Psoas muscle (tissue), 8 donors: ENCODE measurements around the gene TRIM15. TPM values are rescaled to one million over a fixed set of nuclear protein-coding genes. Genes with fewer than 3 reads are reported as not detected.
"Not testable (repeated sequence)": the region's sequence is repeated elsewhere in the genome, so short reads cannot be mapped to it uniquely, and the experiment has no call there.

Source experiments
- ATAC-seq, 4 donors: fragments of 200-7000 bp; cut with Tn5 transposase; one replicate each; pipeline ENCODE4 v1.9.1; 2020; ENCODE audit warnings: moderate library complexity in 3 of 4, mild to moderate bottlenecking in 2 of 4
- DNase-seq, 2 donors: peaks; one replicate each; pipeline ENCODE4 v3.0.0-alpha.2; 2020
- H3K27ac ChIP-seq: fragments of 200-600 bp; one replicate; pipeline ENCODE4 v1.8.0; 2022
- H3K27me3 ChIP-seq, 3 donors: fragments of 200-600 bp in 1 of 3; one replicate each; pipeline versions ENCODE4 v1.6.1 to v1.8.0; 2013 to 2022; ENCODE audit warnings: low read length in 2 of 3, mild to moderate bottlenecking in 2 of 3, moderate library complexity in 1 of 3; ENCODE audit not compliant: insufficient read depth in 3 of 3
- H3K36me3 ChIP-seq, 2 donors: fragments of 200-600 bp in 1 of 2; one replicate each; pipeline versions ENCODE4 v1.6.1 to v1.8.0; 2013 to 2022; ENCODE audit warnings: low read depth in 1 of 2, mild to moderate bottlenecking in 1 of 2, moderate library complexity in 1 of 2; ENCODE audit not compliant: insufficient read depth in 1 of 2
- H3K4me1 ChIP-seq: fragments of 200-600 bp; one replicate; pipeline ENCODE4 v1.8.0; 2022
- H3K4me3 ChIP-seq: fragments of 200-600 bp; one replicate; pipeline ENCODE4 v1.8.0; 2022; ENCODE audit warnings: mild to moderate bottlenecking
- H3K9me3 ChIP-seq: fragments of 200-600 bp; one replicate; pipeline ENCODE4 v1.8.0; 2022
- CTCF ChIP-seq: fragments of 200-600 bp; IDR thresholded peaks from one replicate; pipeline ENCODE4 v1.8.0; 2022; ENCODE audit warnings: antibody characterized with exemption
- WGBS, 3 donors: extraction: QIAGEN DNeasy Blood & Tissue Kit; methylation state at CpG; one replicate each; pipeline versions ENCODE4 v1.1.6 to v1.1.7; 2013; 5-methylcytosine and 5-hydroxymethylcytosine counted together
- intact Hi-C, 2 donors: fragments of 100-400 bp; cut with DNase I; formaldehyde crosslinking; loops; one replicate each; pipeline versions ENCODE4 v1.11.0 to v1.14.2; 2022
- long read RNA-seq, 2 donors: library from polyadenylated mRNA; unstranded; transcript quantifications; one replicate each; pipeline ENCODE4 v2.0.0, GENCODE V29; 2021
- polyA plus RNA-seq, 3 donors: library from polyadenylated mRNA; stranded (reverse); fragments of 200-250 nt; gene quantifications; one replicate each; pipeline ENCODE4 v1.2.3, GENCODE V29; 2013
- total RNA-seq, 4 donors: library from RNA; stranded (reverse); fragmentation: NEBNext Ultra II Directional in 2 of 4; extraction: Animal tissue kit (Norgen Biotek cat#: 25700) in 2 of 4; gene quantifications; one replicate each; pipeline versions ENCODE4 v1.2.1 to v1.2.4, GENCODE V29; 2021 to 2023
- donor health status: healthy with polysubstance abuse.
- donor health status: DM: no; HTN: no; CAD: no; lungs with moderate emphysema.
- donor health status: Bipolar disorder and iron deficiency.
- donor health status: healthy.
- donor health status: DM: yes; HTN: yes; CAD: no.
- donor health status: DM: no; HTN: no; CAD: no.
- donor health status: DM: no; HTN: no; CAD: no.
- donor health status: DM: yes; HTN: yes; CAD: no.

TRIM15 gene
- total RNA-seq (not detected), polyA plus RNA-seq (under 1 TPM in 1 of 3 donors, not detected in 2; 0.01 TPM)
- long read RNA-seq, donor 1: 0 reads
- long read RNA-seq, donor 2: 0 reads

- H3K36me3 ChIP-seq: no peaks in the 10 kb centered on the region
- no peaks in the 10 kb centered on the region for H3K9me3 ChIP-seq
- intact Hi-C loops: no loop called here
- no peak for TF ChIP-seq CTCF
- 67 to 69% (median 68%) methylated on average over 30 to 31 of the region's 31 CpGs for WGBS, 3 donors
- peaks cover 0 to 23% (median 0%) of the 10 kb centered on the region in 3 donors for H3K27me3 ChIP-seq
- DNase-seq (no peak), ATAC-seq (no peak)
- H3K4me1 ChIP-seq: no peaks in the 10 kb centered on the region
- H3K4me3 ChIP-seq: no peak within 1 kb of the TSS
- no peak within 1 kb of the TSS for H3K27ac ChIP-seq
Observed at GRCh38 chr6:30163090-30163917, at the start of gene TRIM15. TRIM15 (plus strand) TSS chr6:30163546; CDS start chr6:30163685, 139 bp downstream.

GRCh38 chr6:30113841-30114240 is 49.5 kb upstream of the TRIM15 start:
- H3K27ac ChIP-seq: no peak overlapping the region

GRCh38 chr6:30116724-30117123 is 46.6 kb upstream of the TRIM15 start:
- DNase-seq: no peak
- ATAC-seq: no peak
- peaks cover 0 to 41% (median 4%) of the 10 kb centered on the region in 3 donors for H3K27me3 ChIP-seq

More at GRCh38 chr6:30113841-30114240, 49.5 kb upstream of the TRIM15 start:
- H3K9me3 ChIP-seq: no peaks in the 10 kb centered on the region
- H3K4me3 ChIP-seq: no peak overlapping the region
- no peaks in the 10 kb centered on the region for H3K4me1 ChIP-seq
- no peak for TF ChIP-seq CTCF
- intact Hi-C loops: no loop called here
- ATAC-seq (no peak), DNase-seq (no peak)
- WGBS, 3 donors: 54 to 73% (median 63%) methylated on average over 1 of the region's 1 CpG
- peaks cover 0 to 67% (median 13%) of the 10 kb centered on the region in 3 donors for H3K27me3 ChIP-seq
- no peaks in the 10 kb centered on the region for H3K36me3 ChIP-seq

GRCh38 chr6:30118691-30119090 is 44.7 kb upstream of the TRIM15 start:
- not testable (repeated sequence) for H3K9me3 ChIP-seq, H3K36me3 ChIP-seq, H3K4me3 ChIP-seq, H3K4me1 ChIP-seq, H3K27ac ChIP-seq, ATAC-seq, DNase-seq
- WGBS, 3 donors: 90 to 91% (median 91%) methylated on average over 5 of the region's 5 CpGs
- intact Hi-C loops: loop anchor here in 1 of 2 donors (5.0 kb wide), 1 partner anchor 1996 kb away; the partner anchor contains the start of gene ZSCAN16
- H3K27me3 ChIP-seq: peaks cover 0 to 23% (median 0%) of the 10 kb centered on the region in 3 donors

More at GRCh38 chr6:30116724-30117123, 46.6 kb upstream of the TRIM15 start:
- no peak for TF ChIP-seq CTCF
- no peaks in the 10 kb centered on the region for H3K9me3 ChIP-seq
- 71 to 76% (median 73%) methylated on average over 6 of the region's 6 CpGs for WGBS, 3 donors
- intact Hi-C loops: loop anchor here in 1 of 2 donors (5.0 kb wide), 1 partner anchor 1994 kb away; the partner anchor contains the start of gene ZSCAN16
- no peak overlapping the region for H3K4me3 ChIP-seq
- no peaks in the 10 kb centered on the region for H3K36me3 ChIP-seq
- H3K27ac ChIP-seq: no peak overlapping the region
- no peaks in the 10 kb centered on the region for H3K4me1 ChIP-seq
